Spleen (tissue), 7 donors: Measurements from ENCODE around the gene RPS6KC1.

Experiments
- CTCF ChIP-seq, 11 experiments: fragments of 200-600 bp in 7 of 11; fragments of 450-650 bp in 4 of 11; sonication (generic) in 4 of 11; IDR thresholded peaks in 8 of 11; conservative IDR thresholded peaks in 3 of 11; 1 replicate in 7 of 11; 2 replicates in 4 of 11; pipeline versions ENCODE4 v1.4.0 to v1.8.0; 2016 to 2021; ENCODE audit warnings: antibody characterized with exemption in 11 of 11, inconsistent platforms in 4 of 11, mild to moderate bottlenecking in 1 of 11
- POLR2A ChIP-seq, 3 donors: fragments of 450-650 bp; IDR thresholded peaks; one replicate each; pipeline ENCODE4 v1.5.1; 2017; ENCODE audit warnings: antibody characterized with exemption in 3 of 3, mild to moderate bottlenecking in 1 of 3
- donor health status: DM: no; HTN: no; CAD: no; lungs with moderate emphysema.
- donor health status: DM: no; HTN: no; CAD: no.
- donor health status: DM: no; HTN: no; CAD: no.

GRCh38 chr1:213065800-213066199 lies 14.8 kb downstream of the RPS6KC1 start:
- TF ChIP-seq POLR2A (IDR thresholded peaks at IDR 0.05), result no peak
- no peak for TF ChIP-seq CTCF (IDR thresholded peaks at IDR 0.05 in 8 of 11, conservative IDR thresholded peaks at IDR 0.05 in 3 of 11)
